NCI-H1930 (cell line): ENCODE results near the gene KHDC3L.
"Not testable (repeated sequence)": the region's sequence is repeated elsewhere in the genome, so short reads cannot be mapped to it uniquely, and the experiment has no call there.

ENCODE experiments used
- DNase-seq, 2 experiments: peaks; one replicate each; lab custom pipeline; 2025; lab: John Stamatoyannopoulos, UW

Gene KHDC3L

DNA sequence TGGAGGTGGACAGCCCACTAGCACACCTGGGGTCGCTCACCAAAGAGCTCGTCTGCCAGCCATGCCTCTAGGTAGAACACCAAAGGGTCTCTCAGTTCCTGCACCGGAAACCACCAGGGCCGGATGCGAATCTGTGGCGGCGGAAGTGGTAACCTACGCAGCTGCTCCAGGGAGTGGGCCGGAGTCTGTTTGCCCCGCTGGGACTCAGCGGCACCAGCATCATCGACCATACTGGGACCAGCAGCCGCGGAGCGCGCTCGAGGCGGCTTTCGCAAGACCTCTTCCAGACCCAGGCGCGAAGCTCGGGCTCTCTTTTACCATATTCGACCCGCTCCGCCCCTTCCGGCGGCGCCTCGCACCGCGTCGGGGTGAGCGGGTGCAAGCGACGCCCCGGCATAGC lies 7.1 kb downstream of the KHDC3L start, which contains the start of gene OOEP:
Gene OOEP, minus strand, starts transcription at position 335 of the 400 bp plus-strand sequence. Its CDS starts 105 bp downstream, at position 230.
- DNase-seq: no peak

DNA sequence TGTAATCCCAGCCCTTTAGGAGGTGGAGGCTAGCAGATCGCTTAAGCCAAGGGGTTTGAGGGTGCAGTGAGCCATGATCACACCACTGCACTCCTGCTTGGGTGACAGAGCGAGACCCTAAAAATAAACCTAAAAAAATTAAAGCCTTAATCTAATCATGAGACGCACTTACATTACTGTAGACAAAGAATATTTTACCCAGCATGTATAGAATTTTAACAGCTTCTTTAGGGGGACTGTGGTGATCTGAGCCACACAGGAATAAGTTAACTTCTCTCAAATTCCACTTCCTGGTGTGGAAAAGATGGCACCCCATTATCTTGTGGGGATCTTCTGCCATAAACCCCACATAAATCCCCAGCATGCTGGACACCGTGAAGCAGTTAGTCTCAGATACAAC lies 9.5 kb downstream of the KHDC3L start:
- DNase-seq: no peak

DNA sequence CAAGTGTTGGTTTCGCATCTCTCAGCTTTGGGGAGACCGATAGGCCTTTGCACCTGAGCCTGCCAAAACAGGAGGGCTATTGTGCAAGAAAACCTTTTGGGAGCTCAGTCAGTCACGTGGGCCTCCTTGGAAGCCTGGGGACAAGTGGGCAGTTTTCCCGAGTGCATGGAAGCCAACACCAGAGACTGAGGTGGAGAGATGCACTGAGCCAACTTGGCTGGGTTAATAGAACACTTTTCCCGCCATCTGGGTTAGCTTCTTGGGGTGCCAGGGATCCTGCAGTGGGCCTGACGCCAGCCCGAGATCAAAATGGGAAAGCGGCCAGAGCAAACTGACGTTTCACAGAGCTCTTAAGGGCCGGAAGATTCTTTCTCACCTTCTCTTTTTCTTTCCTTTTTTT lies 10.1 kb downstream of the KHDC3L start:
- DNase-seq: no peak

DNA sequence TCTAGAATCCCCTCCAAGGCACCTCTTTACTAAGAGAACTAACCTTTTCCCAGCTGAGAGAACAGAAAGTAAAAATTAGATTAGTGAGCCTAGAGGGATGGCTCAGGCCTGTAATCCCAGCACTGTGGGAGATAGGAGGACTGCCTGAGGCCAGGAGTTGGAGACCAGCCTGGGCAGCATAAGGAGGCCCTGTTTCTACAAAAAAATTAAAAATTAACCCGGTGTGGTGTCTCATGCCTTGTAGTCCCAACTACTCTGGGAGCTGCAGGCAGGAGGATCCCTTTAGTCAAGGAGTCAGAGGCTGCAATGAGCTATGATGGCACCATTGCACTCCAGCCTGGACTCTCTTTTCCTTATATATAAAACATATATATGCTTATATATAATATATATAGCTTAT lies 12.8 kb downstream of the KHDC3L start:
- DNase-seq: no peak

DNA sequence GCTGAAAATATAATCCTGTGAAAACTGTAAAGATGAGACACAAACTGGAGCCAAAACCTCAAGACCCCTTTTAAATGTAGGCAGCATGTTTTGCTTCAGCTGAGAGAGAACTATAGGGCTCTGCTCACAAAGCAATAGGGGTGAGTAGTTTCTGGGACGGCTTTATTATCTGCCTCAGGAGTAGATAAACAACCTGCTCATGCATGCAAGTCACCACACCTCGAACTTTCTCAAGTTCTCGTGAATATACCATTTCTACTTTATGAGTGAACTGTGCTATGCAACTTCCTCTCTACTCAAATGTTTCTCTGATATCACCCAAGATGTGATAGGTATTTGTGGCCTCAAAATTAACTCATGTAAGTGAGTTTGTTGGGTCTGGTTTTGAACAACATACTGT lies 14.8 kb downstream of the KHDC3L start:
- DNase-seq: no peak

DNA sequence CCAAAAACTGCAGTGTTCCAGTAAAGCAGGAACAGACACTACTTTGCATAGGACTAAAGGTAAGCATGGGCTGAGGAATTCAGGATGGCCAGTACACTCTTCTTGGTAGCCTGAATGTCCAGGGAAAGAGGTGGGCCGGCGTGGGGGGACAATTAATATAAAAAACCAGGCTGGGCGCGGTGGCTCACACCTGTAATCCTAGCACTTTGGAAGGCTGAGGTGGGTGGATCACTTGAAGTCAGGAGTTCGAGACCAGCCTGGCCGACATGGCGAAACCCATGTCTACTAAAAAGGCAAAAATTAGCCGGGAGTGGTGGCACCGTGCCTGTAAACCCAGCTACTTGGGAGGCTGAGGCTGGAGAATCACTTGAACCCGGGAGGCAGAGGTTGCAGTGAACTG lies 19.1 kb downstream of the KHDC3L start:
- not testable (repeated sequence) for DNase-seq

DNA sequence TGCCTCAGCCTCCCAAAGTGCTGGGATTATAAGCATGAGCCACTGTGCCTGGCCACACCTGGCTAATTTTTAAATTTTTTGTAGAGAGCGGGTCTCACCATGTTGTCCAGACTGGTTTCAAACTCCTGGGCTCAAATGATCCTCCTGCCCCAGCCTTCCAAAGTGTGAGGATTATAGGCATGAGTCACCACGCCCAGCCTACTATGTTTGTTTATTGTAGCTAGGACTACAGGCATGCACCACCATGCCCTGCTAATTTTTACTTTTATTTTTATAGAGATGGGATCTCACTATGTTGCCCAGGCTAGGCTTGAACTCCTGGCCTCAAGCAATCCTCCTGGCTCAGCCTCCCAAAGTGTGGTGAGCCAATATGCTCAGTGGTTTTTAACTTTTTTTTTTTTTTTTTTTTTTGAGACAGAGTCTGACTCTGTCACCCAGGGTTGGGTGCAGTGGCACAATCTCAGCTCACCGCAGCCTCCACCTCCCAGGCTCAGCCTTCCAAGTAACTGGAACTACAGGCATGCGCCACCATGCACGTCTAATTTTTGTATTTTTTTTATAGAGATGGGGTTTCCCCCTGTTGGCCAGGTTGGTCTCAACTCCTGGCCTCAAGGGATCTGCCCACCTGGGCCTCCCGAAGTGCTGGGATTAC lies 20.1 kb downstream of the KHDC3L start:
- DNase-seq: no peak

DNA sequence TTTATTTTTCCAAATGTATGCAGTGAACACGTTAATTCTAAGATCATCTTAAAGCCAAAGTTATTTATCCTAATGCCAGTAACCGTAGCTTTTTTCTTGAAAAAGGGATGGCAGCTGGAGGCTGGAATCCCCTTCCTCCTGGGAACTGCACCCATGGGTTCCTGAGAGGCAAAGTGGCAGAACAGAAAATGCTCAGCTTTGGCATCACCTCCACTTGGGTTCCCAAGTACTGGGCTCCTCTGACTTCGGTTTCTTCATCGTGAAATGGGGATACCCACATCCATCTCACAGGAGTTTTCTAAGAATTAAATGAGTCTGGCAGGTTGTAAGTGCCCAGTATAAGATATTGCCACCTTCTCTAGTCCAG lies 26.0 kb downstream of the KHDC3L start:
- no peak for DNase-seq

DNA sequence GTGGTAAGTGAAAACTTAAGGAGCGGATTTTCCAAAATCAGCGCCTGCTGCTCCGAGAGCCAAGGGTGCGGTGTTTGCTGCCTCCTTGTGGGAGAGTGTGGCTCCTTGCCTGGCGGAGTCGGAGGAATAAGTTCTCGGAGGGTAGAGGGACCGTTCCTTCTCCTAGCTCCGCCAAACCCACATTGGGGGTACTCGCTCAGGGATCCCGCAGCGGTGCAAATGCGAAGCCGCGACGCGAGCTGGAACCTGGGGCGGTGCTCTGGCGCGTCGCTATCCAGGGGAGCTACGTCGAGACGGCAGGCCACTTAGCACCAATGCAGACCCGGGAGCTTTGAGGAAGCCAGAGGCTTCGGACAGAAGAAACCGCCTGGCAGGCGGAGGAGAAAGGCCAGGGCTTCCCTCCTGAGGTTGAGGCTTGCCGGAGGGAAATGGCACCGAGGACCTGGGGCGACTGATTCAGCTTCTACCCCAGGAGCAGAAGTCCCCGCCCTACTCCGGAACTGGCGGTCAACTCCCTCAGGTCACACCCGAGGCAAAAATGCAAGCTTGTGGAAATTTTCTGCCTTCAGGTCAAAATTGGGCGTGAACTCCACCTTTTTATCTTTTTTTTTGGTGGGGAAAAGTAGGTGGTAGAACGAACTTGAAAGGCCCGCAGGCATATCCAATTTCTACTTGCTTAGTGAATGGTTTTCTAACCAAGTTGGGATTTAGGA lies 26.5 kb downstream of the KHDC3L start:
- peak; percentile 12 to 17 for DNase-seq

DNA sequence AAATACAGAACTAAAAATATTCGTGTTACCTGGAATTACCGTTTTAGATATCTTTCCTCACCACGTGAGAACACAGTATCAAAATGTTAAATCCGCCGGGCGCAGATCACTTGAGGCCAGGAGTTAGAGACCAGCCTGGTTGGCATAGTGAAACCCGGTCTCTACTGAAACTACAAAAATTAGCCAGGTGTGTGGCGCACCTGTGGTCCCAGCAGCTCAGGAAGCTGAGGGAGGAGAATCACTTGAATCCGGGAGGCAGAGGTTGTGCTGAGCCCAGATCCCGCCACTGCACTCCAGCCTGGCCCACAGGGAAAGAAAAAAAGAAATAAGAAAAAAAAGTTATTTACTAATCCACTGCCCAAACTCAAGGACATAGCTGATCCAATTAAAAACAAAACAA lies 27.4 kb downstream of the KHDC3L start:
- no peak for DNase-seq

DNA sequence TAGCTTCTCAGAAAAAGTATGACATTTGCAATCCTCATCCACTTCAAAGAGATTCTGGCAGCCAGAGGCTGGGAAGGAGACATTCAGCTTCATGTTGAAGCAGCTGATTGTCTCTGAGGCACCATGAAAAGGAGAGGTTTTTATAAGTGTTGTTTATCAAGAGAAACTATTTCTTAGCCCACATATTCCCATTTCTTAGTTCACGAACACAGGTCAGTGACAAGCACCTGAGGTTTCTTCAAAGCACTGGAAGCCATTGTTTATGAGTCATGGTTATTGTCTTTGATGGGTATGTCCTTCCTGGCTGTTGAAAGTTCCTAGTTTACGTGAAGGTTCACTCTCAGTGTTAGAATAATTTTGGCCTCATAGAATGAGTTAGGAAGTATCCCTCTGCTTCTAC lies 29.2 kb downstream of the KHDC3L start:
- no peak for DNase-seq

DNA sequence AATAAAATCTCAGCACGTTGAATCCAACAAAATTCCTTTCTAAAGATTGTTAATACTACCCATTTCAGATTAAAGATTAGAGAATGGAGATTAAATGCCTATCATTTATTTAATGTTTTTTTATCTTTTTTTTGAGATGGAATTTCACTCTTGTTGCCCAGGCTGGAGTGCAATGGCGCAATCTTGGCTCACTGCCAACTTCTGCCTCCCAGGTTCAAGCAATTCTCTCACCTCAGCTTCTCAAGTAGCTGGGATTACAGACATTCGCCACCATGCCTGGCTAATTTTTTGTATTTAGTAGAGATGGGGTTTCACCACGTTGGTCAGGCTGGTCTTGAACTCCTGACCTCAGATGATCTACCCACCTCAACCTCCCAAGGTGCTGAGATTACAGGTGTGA lies 29.7 kb downstream of the KHDC3L start:
- DNase-seq: not testable (repeated sequence)

DNA sequence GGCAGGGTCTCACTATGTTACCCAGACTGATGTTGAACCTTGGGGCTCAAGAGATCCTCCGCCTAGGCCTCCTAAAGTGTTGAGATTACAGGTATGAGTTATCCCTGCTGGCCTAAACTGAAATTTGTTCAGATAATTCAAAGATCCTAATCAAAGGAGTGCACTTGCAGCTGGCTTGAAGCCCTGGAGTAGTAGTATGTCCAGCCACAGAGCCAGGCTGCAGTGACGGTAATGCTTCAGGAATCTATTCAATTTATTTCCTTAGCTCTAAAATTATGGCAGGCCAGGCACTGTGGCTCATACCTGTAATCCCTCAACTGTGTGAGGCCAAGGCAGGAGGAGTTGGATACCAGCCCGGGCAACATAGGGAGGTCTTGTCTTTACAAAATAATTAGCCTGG lies 30.8 kb downstream of the KHDC3L start:
- DNase-seq: no peak

DNA sequence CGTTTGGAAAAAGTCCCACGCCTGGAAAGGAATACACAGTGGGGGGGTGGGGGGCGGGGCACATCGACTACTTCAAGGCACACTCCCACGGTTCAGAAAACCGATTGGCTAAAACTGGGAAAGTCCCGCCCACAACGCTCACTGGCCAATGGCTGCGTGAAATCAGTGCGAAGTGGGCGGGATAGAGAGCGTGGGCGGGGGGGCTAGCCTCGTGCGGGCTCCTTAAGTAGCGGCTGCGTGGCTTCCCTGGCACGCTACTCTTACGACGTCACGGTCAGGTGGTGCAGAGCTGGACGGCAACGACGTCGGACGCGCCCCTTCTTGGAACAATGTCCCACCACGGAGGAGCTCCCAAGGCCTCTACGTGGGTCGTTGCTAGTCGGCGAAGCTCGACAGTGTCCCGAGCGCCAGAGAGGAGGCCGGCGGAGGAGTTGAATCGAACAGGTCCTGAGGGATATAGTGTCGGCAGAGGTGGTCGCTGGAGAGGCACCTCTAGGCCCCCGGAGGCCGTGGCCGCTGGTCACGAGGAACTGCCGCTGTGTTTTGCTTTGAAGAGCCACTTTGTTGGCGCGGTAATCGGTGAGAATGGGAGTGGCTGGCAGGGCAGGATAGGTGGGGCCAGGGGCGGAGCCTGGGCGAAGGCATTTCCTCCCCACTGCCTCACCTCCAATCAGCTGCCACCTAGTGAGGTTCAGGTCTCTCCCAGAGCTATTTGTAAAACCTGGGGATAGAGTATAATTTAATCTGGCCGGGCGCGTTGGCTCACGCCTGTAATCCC lies 32.3 kb downstream of the KHDC3L start, which contains the start of gene DDX43:
Gene DDX43, plus strand, starts transcription at position 252 of the 778 bp plus-strand sequence. Its CDS starts 78 bp downstream, at position 330.
- DNase-seq: peak; percentile 37 to 72

DNA sequence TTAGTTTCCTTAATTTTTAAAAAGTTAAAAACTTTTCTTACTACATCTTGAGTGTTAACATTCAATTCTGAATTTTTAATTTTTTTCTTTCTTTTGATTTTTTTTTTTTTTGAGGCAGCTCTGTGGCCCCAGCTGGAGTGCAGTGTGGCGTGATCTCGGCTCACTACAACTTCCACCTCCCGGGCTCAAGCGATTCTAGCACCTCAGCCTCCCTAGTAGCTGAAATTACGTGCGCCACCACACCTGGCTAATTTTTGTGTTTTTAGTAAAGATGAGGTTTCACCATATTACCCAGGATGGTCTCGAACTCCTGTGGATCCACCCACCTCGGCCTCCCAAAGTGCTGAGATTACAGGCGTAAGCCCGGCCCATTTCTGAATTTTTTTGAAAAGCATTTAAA lies 33.4 kb downstream of the KHDC3L start:
- no peak for DNase-seq

DNA sequence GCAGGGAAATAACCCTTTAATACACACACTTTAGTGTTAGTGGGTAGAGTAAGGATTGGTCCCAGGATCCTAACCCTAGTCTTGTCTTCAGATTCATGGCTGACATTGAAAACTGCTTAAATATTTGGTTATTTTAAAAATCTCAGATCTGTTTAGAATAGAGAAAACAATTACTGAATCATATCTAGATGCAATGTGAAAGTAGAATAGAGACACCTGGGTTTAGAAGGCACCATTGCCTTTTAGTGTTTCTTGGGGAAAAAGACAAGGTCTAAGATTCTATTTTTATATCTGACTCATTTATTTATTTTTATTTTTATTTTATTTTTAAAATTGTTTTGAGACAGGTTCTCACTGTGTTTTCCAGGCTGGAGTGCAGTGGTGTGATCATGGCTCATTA lies 38.2 kb downstream of the KHDC3L start:
- DNase-seq: no peak

DNA sequence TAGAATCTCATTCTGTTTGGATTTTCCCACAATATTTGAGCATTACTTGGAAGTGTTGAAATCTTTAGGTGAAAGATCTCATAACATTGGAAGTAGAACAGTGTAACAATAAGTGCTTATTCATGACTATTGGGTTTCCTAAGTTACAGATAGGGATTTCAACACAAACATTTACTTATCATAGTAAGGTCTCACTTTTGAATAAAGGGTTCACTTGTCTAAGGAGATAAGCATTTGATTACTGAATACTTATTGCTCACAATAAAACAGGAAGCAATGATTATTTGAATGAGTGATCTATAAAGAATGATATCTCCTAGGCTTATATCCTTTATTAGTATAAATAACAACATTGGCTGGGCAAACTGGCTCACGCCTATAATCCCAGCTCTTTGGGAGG lies 46.9 kb downstream of the KHDC3L start:
- no peak for DNase-seq

DNA sequence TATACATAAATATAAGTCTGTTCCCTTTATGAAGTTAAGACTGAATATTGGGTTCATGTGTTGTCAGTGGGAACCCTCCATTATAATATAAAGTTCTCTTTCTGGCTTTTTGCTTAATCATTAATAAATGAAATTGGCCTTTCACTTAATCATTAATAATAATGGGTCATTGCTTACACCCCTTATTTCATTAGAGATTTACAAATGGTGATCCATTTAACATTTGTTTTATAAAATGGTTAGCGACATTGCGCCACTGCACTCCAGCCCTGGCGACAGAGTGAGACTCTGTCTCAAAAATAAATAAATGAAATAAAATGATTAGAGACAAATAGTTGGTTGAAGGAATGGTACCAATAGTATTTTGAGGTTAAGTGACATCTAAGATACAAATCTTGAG lies 50.6 kb downstream of the KHDC3L start:
- DNase-seq: no peak
